A172 (cell line): ENCODE results near the gene CIDEB. TPM values are rescaled to one million over a fixed set of nuclear protein-coding genes. Genes with fewer than 3 reads are reported as not detected.
A peak's percentile ranks its signal among the peaks of the same experiment; 100 is the strongest.

Source experiments
- DNase-seq: peaks from one replicate; pipeline ENCODE4 v3.0.0-alpha.2; 2015; ENCODE audit warnings: low spot score
- total RNA-seq: library from RNA; depleted of rRNA; stranded (reverse); fragments of >200 nt; shearing (Covaris generic); gene quantifications from 2 replicates; pipeline ENCODE4 v1.2.3, GENCODE V29; 2014

The CIDEB gene
- total RNA-seq, 1 experiment from 2014 or later, result not detected

- DNase-seq, result no peak
These were observed 5.1 kb upstream of the CIDEB start for GRCh38 chr14:24312736-24313507.

DNA sequence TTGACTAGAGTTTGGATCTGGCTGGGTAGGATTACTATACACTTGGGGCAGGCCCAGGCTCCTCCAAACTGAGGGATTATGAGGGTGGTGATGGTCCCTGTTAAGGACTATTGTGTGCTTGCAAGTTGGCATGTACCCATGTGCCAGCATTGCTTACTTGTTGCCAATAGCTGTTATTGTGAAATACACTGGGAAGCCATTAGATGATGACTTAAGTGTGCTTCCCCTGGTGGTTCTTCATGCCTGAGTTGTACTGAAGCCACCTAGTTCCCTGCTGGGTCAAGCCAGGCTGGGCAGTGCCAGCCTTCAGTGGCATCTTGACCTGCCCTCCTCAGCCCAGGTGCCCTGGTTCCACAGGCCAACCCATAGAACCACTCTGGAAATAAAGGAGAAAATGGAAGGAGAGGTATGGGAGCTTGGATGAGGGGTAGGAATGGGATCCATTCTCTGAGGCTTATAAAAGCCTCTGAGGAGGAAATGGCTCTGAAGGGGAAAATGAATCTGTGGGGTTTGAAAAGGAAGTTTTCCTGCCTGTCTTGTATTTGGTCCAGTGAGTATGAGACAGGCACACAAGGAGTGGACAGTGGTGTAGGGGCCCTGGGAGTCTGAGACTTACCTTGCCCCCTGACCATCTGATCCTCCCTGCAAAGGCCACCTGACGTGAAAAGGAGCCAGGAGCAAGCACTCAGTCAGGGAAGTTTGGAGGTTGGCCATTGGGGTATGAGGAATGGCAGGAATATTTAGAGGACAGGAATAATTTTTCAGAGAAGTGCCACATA is 4.2 kb upstream of the CIDEB start:
- DNase-seq, result no peak

GRCh38 chr14:24310646-24311604 is 3.1 kb upstream of the CIDEB start, which contains the start of gene LTB4R:
Gene LTB4R (plus strand): TSS chr14:24311502. CDS start chr14:24315652, 4,150 bp downstream.
- DNase-seq, result no peak

DNA sequence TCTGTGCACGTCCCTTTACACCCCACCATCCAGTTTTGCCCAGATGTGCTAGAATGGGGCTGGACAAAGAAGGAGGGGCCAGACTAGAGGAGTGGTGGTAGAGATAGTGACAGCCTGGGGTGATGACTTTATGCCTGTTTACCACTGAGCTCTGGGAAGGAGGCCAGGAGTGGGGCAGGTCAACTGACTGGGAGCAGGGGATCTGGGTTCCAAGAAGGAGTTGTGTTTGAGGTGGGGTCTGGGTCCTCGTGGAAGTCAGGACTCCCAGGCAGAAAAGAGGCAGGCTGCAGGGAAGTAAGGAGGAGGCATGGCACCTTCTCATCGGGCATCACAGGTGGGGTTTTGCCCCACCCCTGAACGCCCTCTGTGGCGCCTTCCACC is 2.5 kb upstream of the CIDEB start:
- DNase-seq, result no peak

DNA sequence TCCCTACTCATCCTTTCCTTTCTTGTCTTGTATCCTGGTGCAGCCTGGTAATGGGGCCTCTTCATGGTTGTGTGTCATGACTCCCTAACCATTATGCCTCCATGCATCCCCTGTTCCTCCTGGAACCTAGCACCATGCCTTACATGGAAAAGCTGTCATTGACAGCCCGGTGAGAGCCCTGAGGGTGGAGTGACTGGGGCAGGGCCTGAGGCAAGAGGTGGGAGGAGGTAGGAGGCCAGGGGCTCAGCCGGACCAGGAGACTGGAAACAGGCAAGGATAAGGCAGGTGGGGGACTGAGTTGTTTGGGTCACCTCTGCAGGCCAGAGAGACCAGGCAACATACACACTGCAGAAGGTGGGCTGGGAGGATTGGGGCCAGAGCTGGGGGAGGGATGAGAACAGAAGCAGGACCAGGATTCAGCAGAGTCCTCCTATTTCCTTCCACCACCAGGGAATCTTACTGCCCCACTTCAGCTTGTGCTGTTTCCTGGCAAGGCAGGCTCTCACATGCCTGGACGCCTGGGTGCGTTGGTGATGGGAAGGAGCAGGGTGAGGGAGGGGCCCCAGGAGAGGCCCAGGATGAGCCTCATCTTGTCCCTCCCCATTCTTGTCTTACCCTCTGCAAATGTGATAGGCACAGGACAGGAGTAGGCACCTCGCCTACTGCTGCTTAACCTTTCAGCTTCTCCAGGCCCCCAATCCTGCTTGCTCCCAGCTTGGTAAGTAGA is 1.9 kb upstream of the CIDEB start, which contains the start of gene LTB4R2:
Gene LTB4R2, plus strand, starts transcription at position 603 of the 727 bp plus-strand sequence. CDS start 525 bp downstream, outside the sequence.
- DNase-seq, result no peak

GRCh38 chr14:24308342-24309124 is 756 bp upstream of the CIDEB start:
- DNase-seq, result no peak

GRCh38 chr14:24307156-24307574 is 612 bp downstream of the CIDEB start:
- DNase-seq, result no peak

DNA sequence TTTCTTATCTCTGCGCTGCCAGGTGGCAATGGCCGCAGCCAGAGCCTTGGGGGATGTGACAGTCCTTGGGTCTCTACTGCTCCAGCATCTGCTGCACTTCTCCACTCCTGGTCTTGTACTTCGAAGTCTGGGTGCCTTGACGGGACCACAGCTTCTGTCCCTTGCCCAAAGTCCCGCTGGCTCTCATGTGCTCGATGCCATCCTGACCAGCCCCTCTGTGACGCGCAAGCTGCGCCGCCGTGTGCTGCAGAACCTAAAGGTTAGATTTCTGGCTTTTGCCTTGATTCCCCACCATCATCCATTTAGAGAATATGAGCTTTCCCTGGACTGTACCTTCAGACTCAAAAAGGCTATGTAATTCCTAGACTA is 3.8 kb downstream of the CIDEB start:
- DNase-seq, result no peak

DNA sequence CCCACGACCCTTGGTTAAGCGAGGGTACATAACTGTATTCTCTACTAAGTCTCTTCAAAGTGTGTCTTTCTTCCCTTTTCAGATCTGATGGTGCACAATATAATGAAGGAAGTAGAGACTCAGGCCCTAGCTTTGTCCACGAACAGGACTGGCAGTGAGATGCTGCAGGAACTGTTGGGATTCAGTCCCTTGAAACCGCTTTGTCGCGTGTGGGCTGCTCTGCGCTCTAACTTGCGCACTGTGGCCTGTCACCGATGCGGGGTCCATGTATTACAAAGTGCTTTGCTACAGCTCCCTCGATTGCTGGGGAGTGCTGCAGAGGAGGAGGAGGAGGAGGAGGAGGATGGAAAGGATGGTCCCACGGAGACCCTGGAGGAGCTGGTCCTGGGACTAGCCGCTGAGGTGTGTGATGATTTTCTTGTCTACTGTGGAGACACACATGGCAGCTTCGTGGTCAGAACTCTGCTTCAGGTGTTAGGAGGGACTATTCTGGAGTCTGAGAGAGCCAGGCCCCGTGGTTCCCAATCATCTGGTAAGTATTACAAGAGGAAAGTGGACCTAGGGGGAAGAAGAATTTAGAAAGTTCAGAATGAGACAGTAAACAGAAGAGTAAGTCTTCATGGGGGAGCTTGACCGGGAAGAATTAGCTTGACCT is 7.3 kb downstream of the CIDEB start:
- no peak for DNase-seq

GRCh38 chr14:24299255-24300191 is 8.3 kb downstream of the CIDEB start, which contains the start of the genes DHRS1 and NOP9:
Gene DHRS1 (minus strand): TSS chr14:24299780. CDS start chr14:24299106, 674 bp downstream.
Gene NOP9 (plus strand): TSS chr14:24299850. CDS start chr14:24299955, 105 bp downstream.
- peak; percentile 60 for DNase-seq

DNA sequence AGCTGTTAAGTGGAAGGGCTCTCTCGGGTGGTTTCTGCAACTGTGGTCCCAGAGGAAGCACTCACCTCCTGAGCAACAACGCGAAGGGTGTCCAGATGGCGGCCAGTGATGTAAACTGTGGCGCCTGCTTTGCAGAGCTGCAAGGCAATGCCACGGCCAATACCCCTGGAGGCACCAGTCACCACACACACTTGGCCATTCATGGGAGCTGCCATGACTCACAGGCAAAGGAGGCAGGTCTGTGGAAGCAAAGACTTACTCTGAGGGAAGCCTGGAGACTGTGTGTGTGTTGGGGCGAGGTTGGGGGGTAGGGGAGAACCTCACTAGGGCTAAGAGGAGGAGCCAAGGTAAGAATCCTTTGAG is 8.9 kb downstream of the CIDEB start:
- peak; percentile 34 for DNase-seq

DNA sequence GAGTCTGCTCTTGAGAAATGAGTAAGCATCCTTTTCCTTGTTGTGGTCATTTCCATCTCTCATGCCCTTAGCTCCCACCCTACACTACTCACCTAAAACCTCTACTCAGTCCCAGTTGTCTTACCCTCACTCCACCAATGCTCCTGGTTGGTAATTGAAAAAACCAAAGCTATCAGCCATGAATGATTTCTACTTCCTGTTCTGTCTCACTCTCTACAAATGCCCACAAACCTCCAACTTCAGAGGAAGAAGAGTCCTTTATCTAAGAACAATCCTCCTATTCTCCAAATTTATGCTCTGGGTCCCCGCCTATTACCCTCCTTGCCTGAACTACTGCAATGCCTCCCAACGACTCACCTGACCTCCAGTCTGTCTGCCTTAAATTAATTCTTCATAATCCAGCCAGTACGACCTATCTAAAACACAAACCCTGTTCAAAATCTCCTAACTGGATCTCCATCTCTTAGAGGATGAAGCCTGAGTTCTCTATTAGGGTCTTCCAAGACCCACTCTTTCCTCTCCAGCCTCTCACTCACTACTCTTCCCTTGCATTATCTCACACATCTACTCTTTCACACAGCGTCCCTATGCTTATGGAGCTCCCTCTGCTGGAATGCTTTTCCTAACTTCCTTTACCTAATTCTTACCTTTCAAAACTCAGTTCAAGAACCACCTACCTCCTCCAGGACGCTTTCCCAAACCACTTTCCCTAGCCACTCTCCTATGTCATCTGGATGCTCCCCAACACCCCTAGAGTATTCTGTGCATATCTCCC is 10.4 kb downstream of the CIDEB start:
- DNase-seq, result no peak

DNA sequence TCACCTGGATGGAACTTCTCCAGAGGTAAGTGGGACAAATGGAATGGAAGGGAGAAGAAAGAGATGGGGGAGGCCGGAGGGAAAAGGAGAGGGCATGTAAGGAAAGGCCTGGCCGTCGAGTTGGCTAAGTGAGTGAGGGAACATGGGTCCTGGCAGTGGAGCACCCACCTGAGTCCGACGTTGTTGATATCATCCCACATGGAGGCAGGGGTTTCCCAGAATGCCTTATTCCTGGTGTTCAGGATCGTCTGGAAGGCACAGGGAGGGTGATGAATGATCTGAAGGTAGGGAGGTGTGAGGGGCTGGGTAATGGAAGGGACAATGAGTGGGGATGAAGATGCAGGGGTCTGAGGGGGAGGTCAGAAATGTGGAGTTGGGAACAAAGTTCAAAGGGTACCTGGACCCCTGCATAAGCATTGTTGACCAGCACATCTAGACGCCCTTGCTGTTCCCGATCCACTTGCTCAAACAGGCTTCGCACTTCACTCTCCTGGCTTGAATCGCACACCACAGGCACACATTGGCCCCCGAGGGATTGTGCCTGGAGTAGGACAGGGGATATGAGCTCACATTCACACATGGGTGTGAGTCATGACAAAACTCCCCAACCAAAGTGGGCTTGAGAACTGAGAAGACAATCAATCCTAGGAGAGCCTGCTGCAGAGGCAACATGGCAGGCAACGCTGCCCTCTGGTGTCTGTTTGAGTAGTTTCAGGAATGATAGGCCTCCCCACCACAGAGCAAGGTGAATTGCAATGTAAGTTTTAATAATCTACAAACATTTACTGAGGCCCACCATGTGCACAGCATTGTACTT is 11.2 kb downstream of the CIDEB start:
- peak; percentile 71 for DNase-seq

- DNase-seq, result no peak
These were observed 14.3 kb downstream of the CIDEB start for GRCh38 chr14:24293525-24293924.

GRCh38 chr14:24292118-24292807 is 15.5 kb downstream of the CIDEB start:
- DNase-seq, result no peak

DNA sequence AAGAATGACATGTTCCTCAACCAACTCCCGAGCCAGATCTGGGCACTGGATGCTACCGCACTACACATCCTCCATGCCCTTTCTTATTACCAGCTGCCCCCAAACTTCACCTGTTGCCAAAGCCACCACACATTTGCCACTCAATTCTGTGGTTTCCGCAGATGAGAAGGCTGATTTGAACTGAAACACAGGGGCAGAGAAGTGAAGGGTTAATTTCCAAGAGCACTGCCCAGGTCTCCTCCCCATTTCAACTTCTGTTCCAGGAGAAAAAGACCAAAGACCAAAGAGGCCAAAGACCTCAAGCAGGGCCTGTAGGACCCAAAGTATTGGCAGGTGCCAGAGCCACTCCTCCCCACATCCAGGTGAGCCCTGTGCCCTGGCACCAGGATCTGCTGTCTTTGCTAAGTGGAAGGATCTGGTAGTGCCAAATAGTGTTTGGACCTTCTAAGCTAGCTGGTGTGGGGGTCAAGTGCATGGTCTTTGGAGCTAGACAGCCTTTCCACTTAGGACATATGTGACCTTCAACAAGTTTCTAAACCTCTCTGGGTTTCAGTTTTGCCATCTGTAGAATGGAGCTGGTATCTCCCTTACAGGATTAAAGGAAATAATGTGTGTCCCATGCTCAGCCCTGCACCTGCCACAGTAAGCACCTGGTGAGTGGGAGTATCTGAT is 16.2 kb downstream of the CIDEB start:
- DNase-seq, result no peak
